ENCODE results near the gene DNAJC22. TPM values are rescaled to one million over a fixed set of nuclear protein-coding genes. Genes with fewer than 3 reads are reported as not detected.

DNAJC22 gene
- total RNA-seq, 8 experiments from 2014 or later = 0.92 to 11.8 (median 1.9) TPM

DNA sequence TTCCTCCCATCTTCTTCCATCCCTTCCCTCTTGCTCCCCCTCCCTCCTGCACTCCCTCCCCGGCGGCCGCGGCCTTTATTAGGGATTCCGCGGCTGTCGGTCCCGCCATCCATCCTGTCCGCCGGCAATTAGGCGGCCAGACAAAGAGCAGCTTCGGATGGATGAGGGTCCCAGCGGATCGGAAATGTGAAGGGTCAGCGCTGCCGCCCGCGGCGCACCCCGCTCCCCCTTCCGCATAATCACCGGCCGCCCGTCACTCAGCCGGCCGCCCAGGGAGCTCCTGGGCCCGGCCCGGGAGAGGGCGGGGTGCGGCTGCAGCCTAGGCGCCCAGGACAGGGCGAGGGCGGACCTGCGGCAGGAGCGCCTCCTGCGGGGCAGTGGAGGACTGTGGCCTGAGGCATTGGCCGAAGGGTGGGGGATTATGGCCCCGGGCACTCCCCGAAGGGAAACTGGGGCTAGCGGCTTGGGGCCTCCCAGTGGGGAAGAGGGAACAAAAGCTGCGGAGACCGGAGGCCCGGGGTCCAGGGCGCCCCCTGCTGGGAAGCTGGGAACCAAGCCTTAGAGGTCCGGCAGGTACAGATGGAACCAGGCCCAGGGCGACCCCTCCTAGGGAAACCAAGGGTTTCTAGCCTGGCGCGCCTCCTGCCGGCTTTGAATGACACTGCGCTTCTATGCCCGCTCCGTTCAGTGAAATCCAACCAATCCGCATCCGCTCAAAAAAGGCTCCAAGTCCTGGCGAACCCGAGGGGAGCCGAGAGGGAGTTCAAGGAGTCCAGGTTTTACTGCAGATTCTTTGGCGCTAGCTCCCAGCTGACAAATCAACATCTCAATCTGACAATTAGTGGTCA, 4.4 kb upstream of the DNAJC22 start:
- ATAC-seq (replicated peaks in 6 of 8) = peak; percentile 68 to 77 (median 72)
- peaks cover 85 to 89% of the 10 kb centered on the region in 2 donors for H3K4me1 ChIP-seq (replicated peaks in 1 of 2)
- peak overlapping the region; percentile 70 to 86 for H3K27ac ChIP-seq
- peak overlapping the region; percentile 14 to 38 (median 20) for H3K4me3 ChIP-seq
- in situ Hi-C loops (cut with MboI; ENCODE audit: low pct_unique_long_range_greater_than_20kb in 2 of 9, low sequenced_read_pairs in 9 of 9, unreplicated experiment in 9 of 9) = loop anchor here in 1 of 9 experiments (10.0 kb wide), 1 partner anchor 57 kb away; no protein-coding TSS in a partner anchor
- WGBS, 10 experiments = 0 to 2% (median 0%) methylated on average over 1 to 11 of the region's 58 CpGs; no CpG with 5 or more reads in 7 of the 10 experiments

DNA sequence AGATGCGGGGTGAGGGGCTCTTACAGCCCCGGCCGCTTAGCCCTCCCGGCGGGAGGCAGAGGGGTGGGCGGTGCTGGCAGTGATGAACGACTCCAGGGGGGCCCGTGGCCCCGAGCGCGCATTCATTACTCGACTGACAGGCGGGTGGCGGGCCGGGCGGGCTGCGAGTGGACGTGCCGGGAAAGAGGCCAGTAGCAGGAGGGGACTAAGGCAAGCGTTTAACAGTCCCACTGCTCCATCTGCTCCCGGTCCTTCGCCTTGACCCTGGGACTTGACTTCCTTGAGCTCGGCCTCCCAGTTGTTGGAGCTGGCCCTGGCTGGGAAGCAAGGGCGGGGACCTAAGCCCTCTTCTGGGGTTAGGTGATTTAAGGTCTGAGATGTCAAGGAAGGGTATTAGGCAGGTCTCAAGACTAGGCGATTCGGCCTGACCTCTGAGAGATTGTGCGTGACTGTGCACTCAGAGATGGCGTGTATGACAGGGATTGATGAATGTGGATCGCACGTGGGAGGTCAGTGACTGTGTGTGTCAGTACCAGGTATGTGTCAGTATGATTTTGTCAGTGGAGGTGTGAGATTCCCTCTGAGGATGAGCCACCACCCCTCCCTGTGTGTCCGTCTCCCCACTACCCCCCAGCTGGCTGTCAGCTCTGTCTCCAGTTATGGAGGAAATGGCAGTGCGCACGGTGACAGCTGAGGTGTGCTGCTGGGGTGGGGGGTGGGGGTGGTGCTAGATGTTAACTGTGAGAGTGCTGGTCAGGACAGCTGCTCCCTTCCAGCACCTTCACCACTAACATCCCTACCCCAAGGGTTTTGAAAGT, 3.6 kb upstream of the DNAJC22 start:
- WGBS, 10 experiments = 0 to 24% (median 7%) methylated on average over 1 to 4 of the region's 33 CpGs; no CpG with 5 or more reads in 5 of the 10 experiments
- ATAC-seq (replicated peaks in 6 of 8) = peak in 5 of 8 experiments; percentile 42 to 61 (median 60)
- Histone ChIP-seq H3K27ac (peak overlapping the region; percentile 60 to 62), H3K4me3 (peak overlapping the region; percentile 3 to 38 (median 14)), H3K4me1 (replicated peaks in 1 of 2) (peaks cover 83 to 87% of the 10 kb centered on the region in 2 donors)
- in situ Hi-C loops (cut with MboI; ENCODE audit: low pct_unique_long_range_greater_than_20kb in 2 of 9, low sequenced_read_pairs in 9 of 9, unreplicated experiment in 9 of 9) = loop anchor here in 1 of 9 experiments (10.0 kb wide), 1 partner anchor 58 kb away; no protein-coding TSS in a partner anchor

DNA sequence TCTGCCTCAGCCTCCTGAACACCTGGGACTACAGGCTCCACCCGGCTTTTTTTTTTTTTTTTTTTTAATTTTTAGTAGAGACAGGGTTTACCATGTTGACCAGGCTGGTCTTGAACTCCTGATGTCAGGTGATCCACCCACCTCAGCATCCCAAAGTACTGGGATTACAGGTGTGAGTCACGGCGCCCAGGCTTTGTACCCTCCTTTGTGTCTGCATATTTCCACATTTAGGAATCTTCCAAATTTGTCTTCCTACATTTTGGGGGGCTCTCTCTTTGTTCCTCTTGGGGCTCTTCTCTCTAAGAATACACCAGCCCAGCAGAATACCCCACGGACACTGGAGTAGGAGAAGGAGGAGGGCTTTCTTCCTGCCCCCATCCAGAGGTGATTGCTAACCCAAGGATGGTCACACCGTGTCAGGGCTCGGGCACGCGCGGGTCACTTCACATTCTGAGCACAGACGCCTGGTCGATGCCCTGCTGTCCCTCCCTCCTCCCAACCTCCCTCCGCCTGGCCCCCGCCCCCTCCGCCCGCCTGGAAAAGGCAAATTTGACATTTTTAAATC, 2.1 kb upstream of the DNAJC22 start:
- in situ Hi-C loops (cut with MboI; ENCODE audit: low pct_unique_long_range_greater_than_20kb in 2 of 9, low sequenced_read_pairs in 9 of 9, unreplicated experiment in 9 of 9) = loop anchor here in 1 of 9 experiments (10.0 kb wide), 1 partner anchor 60 kb away; no protein-coding TSS in a partner anchor
- WGBS, 10 experiments = 20 to 80% (median 51%) methylated on average over 1 to 4 of the region's 15 CpGs; no CpG with 5 or more reads in 3 of the 10 experiments
- Histone ChIP-seq H3K4me3 (peak overlapping the region; percentile 13 to 27 (median 23)), H3K4me1 (replicated peaks in 1 of 2) (peaks cover 71 to 74% of the 10 kb centered on the region in 2 donors), H3K27ac (peak overlapping the region in 1 of 2 donors; percentile 77)
- ATAC-seq (replicated peaks in 6 of 8) = peak in 1 of 8 experiments; percentile 0

DNA sequence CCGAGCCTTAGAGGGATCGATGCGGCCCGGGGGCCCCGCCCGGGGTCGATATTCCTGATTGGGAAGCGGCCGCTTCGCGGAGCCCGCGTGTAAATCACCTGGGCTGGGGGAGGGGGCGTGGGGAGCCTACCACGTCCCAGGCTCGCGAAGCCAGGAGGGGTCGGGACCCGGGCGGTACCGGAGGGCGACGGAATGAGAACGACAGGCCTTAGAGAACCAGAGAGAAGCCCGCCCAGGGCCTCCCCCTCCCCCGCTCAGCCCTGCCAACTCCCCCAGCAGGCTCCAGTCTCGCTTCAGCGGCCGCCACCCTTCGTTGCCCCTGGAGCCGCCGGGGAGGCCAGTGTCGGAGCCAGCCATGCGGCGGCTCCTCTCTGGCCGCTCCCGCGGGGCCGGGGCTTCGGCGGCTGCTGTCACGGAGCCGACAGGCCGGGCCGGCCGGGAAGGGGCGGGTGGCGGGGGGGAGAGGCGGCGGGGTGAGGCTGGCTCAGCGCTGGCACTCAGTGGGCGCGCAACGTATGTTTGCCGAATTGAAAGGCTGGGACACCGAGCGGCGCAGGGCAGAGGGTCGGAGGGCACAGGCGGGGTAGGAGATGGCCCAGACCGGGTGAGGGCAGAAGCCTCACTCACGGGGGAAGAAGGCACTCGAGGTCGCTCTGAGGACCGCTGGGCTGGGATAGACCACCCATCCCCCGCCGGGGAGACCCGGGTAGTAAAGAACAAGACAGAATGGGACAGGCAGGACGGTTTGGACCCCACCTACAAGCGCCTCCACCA, 1.4 kb upstream of the DNAJC22 start:
- H3K4me1 ChIP-seq (replicated peaks in 1 of 2) = peaks cover 65 to 67% of the 10 kb centered on the region in 2 donors
- in situ Hi-C loops (cut with MboI; ENCODE audit: low pct_unique_long_range_greater_than_20kb in 2 of 9, low sequenced_read_pairs in 9 of 9, unreplicated experiment in 9 of 9) = loop anchor here in 1 of 9 experiments (10.0 kb wide), 1 partner anchor 60 kb away; no protein-coding TSS in a partner anchor
- peak overlapping the region; percentile 77 to 78 for H3K27ac ChIP-seq
- peak overlapping the region; percentile 13 to 27 (median 23) for H3K4me3 ChIP-seq
- 0 to 3% methylated on average over 1 to 6 of the region's 70 CpGs; no CpG with 5 or more reads in 8 of the 10 experiments for WGBS, 10 experiments
- ATAC-seq (replicated peaks in 6 of 8) = peak in 7 of 8 experiments; percentile 3 to 15 (median 6)

DNA sequence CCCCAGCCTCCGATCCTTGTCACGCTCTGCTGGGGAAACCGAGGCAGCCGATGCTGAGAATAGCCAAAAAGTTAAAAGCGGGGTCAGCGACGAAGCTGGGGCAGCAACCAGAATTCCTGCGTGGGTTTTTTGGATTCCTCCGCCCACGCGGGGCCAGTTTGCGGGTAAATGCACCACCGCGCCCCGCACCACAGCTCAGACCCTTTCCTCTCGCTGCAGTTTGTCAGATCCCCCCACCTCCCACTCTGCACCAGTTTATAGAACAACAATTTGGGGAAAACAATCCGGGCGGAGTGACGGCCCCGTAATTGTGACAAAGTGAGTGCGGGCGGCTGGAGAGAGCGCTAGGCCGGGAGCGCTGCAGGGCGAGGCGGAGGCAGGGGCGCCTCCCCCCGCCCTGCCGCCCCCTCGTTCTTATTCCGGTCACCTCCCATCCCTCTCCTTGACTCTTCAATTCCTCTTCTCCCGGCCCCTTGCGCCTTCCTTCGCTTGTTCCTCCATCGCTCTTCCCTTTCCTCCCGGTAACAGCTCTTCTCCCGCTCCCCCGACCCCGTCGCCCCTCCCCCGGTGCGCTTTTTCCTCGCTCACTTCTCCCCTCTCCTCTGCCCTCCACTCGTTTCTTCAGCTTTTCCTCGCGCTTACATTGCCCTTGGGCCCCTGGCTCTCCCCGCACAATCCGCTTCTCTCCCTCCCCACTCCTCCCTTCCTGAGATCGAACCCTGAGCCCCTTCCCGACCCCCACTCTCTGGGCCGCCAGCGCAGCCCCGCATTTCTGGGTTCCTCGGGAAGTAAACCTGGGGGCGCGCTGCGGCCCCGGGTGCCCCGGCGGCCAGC, 646 bp upstream of the DNAJC22 start:
- no peak for ATAC-seq (replicated peaks in 6 of 8)
- Histone ChIP-seq H3K27ac (peak overlapping the region; percentile 77 to 78), H3K4me1 (replicated peaks in 1 of 2) (peaks cover 57 to 59% of the 10 kb centered on the region in 2 donors), H3K4me3 (peak overlapping the region; percentile 0 to 27 (median 23))
- in situ Hi-C loops (cut with MboI; ENCODE audit: low pct_unique_long_range_greater_than_20kb in 2 of 9, low sequenced_read_pairs in 9 of 9, unreplicated experiment in 9 of 9) = loop anchor here in 1 of 9 experiments (10.0 kb wide), 1 partner anchor 61 kb away; no protein-coding TSS in a partner anchor
- 0 to 8% (median 1%) methylated on average over 2 to 12 of the region's 61 CpGs; no CpG with 5 or more reads in 6 of the 10 experiments for WGBS, 10 experiments

DNA sequence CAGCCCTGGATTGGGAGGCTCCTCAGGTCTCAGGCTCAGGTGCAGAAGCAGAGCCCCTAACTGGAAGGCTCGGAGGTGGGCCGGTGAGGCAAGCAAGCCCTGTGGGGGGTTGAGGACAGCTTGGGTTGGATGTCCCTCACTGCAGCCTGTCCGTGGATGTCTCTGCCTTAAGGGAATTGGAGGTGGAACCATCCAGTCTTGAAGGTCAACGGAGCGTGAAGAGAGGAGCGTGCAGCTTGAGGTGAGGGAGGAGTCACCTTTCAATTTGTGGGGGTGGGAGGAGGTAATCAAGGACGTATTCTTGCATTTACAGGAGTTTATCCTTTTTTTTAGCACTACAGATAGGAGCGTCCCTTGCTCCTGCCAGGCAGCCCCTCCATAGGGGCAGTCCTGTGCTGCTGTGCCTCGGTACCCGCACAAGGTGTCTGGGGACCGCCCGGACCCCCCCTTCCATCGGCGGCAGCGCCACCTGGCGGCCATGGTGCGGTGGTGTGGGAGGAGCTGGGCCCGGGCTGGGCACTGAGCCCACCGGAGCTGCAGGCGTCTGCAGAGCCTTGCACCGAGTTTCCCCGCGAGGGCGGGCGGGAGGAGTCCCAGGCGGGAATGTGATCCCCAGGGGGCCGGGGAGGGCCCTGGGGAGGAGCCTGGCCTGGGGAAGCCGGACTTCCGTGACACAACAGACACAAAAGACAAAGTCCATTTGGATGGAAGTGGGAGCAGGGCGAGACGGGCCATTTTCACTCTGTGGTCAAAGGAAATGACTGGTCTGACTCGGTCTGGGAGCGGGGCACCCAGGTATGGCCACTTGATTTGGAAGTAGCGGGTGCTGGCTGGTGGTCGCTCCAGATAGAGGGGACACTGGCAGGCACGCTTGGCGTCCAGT, 864 bp downstream of the DNAJC22 start:
- 11 to 90% (median 45%) methylated on average over 2 to 10 of the region's 37 CpGs; no CpG with 5 or more reads in 3 of the 10 experiments for WGBS, 10 experiments
- H3K4me1 ChIP-seq (replicated peaks in 1 of 2) = peaks cover 46 to 51% of the 10 kb centered on the region in 2 donors
- ATAC-seq (replicated peaks in 6 of 8) = peak; percentile 34 to 89 (median 50)
- in situ Hi-C loops (cut with MboI; ENCODE audit: low pct_unique_long_range_greater_than_20kb in 2 of 9, low sequenced_read_pairs in 9 of 9, unreplicated experiment in 9 of 9) = loop anchor here in 1 of 9 experiments (10.0 kb wide), 1 partner anchor 63 kb away; no protein-coding TSS in a partner anchor
- H3K4me3 ChIP-seq = peak overlapping the region in 2 of 5 donors; percentile 7 to 19
- peak overlapping the region in 1 of 2 donors; percentile 77 for H3K27ac ChIP-seq

DNA sequence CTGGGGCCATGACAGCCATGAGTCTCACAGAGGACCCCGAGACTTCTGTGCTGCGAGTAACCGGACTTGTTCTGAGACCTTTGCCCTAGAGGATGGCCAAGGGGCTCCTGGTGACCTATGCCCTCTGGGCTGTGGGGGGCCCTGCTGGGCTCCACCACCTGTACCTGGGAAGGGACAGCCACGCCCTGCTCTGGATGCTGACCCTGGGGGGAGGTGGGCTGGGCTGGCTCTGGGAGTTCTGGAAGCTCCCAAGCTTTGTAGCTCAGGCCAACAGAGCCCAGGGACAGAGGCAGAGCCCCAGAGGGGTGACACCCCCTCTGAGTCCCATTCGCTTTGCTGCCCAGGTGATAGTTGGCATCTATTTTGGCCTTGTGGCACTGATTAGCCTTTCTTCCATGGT, 2.1 kb downstream of the DNAJC22 start:
- peaks cover 41 to 43% of the 10 kb centered on the region in 2 donors for H3K4me1 ChIP-seq (replicated peaks in 1 of 2)
- no peak overlapping the region for H3K4me3 ChIP-seq
- H3K27ac ChIP-seq = no peak overlapping the region
- in situ Hi-C loops (cut with MboI; ENCODE audit: low pct_unique_long_range_greater_than_20kb in 2 of 9, low sequenced_read_pairs in 9 of 9, unreplicated experiment in 9 of 9) = loop anchor here in 1 of 9 experiments (10.0 kb wide), 1 partner anchor 64 kb away; no protein-coding TSS in a partner anchor
- ATAC-seq (replicated peaks in 6 of 8) = no peak
- 76 to 84% (median 80%) methylated on average over 1 to 4 of the region's 5 CpGs; no CpG with 5 or more reads in 7 of the 10 experiments for WGBS, 10 experiments

DNA sequence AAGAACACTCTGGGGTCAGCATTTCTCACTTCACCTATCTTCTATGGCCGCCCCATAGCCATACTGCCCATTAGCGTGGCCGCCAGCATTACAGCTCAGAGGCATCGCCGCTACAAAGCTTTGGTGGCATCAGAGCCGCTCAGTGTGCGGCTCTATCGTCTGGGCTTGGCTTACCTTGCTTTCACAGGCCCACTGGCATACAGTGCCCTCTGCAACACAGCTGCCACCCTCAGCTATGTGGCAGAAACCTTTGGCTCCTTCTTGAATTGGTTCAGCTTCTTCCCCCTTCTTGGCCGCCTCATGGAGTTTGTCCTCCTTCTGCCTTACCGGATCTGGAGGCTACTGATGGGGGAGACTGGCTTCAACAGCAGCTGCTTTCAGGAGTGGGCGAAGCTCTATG, 2.6 kb downstream of the DNAJC22 start:
- Histone ChIP-seq H3K4me1 (replicated peaks in 1 of 2) (peaks cover 36 to 38% of the 10 kb centered on the region in 2 donors), H3K27ac (no peak overlapping the region), H3K4me3 (no peak overlapping the region)
- whole genome bisulfite sequencing, 10 experiments = 74 to 98% (median 86%) methylated on average over 2 to 10 of the region's 11 CpGs; no CpG with 5 or more reads in 5 of the 10 experiments
- in situ Hi-C loops (cut with MboI; ENCODE audit: low pct_unique_long_range_greater_than_20kb in 2 of 9, low sequenced_read_pairs in 9 of 9, unreplicated experiment in 9 of 9) = loop anchor here in 1 of 9 experiments (10.0 kb wide), 1 partner anchor 64 kb away; no protein-coding TSS in a partner anchor
- no peak for ATAC-seq (replicated peaks in 6 of 8)

DNA sequence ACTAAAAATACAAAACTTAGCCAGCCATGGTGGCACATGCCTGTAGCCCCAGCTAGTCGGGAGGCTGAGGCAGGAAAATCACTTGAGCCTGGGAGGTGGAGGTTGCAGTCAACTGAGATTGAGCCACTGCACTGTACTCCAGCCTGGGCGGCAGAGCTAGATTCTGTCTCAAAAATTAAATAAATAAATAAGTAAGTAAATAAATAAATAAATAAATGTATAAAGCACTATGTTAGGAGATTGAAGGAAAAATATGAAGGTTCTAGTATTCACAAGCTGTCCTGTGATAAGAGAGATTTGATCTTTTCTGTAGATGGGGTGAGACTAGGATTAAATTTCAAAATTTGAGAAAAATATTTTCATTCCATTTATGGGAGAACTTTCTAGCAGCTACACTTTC, 5.7 kb downstream of the DNAJC22 start:
- no peak for ATAC-seq (replicated peaks in 6 of 8)
- Histone ChIP-seq H3K27ac (no peak overlapping the region), H3K4me3 (no peak overlapping the region), H3K4me1 (replicated peaks in 1 of 2) (peaks cover 8% of the 10 kb centered on the region in 2 donors)
- 57 to 100% (median 80%) methylated on average over 1 to 2 of the region's 2 CpGs; no CpG with 5 or more reads in 5 of the 10 experiments for WGBS, 10 experiments
- in situ Hi-C loops (cut with MboI; ENCODE audit: low pct_unique_long_range_greater_than_20kb in 2 of 9, low sequenced_read_pairs in 9 of 9, unreplicated experiment in 9 of 9) = loop anchor here in 6 of 9 experiments (25.0 kb wide), 2 partner anchors 160 to 185 kb away; partner anchors contain the start of gene KCNH3 (in 2 of the 6)

DNA sequence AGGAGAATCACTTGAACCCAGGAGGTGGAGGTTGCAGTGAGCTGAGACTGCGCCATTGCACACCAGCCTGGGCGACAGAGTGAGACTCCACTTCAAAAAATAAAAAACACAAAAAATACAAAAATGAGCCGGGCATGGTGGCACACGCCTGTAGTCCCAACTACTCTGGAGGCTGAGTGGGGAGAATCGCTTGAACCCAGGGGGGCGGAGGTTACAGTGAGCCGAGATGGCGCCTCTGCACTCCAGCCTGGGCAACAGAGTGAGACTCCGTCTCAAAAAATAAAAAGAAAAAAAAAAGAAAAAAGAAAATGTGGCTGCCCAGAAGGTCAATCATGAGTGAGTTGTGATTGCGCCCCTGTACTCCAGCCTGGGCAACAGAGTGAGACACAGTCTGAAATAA, 9.2 kb downstream of the DNAJC22 start:
- no peak for ATAC-seq (replicated peaks in 6 of 8)
- WGBS, 10 experiments = 77 to 97% (median 91%) methylated on average over 3 to 10 of the region's 10 CpGs; no CpG with 5 or more reads in 2 of the 10 experiments
- H3K4me1 ChIP-seq (replicated peaks in 1 of 2) = no peaks in the 10 kb centered on the region
- no peak overlapping the region for H3K27ac ChIP-seq
- H3K4me3 ChIP-seq = no peak overlapping the region
- in situ Hi-C loops (cut with MboI; ENCODE audit: low pct_unique_long_range_greater_than_20kb in 2 of 9, low sequenced_read_pairs in 9 of 9, unreplicated experiment in 9 of 9) = loop anchor here in 6 of 9 experiments (25.0 kb wide), 2 partner anchors 156 to 181 kb away; partner anchors contain the start of gene KCNH3 (in 2 of the 6)

Data from motor neuron (in vitro differentiated cells).